OCI-LY3 (cell line): ENCODE data around the gene FAM89B.

ENCODE experiments used
- EZH2phosphoT487 ChIP-seq: fragments of 200-600 bp; shearing (Covaris generic); IDR thresholded peaks from 2 replicates; pipeline ENCODE4 v1.6.1; 2018; ENCODE audit warnings: antibody characterized with exemption, mixed run types, low read depth
- TF ChIP-seq, protein P1 (sequence below): fragments of 200-600, 300-600 bp; sonication (generic); IDR thresholded peaks from 2 replicates; pipeline ENCODE4 v1.5.1; 2014; ENCODE audit warnings: antibody characterized with exemption, low read length, low read depth

DNA sequence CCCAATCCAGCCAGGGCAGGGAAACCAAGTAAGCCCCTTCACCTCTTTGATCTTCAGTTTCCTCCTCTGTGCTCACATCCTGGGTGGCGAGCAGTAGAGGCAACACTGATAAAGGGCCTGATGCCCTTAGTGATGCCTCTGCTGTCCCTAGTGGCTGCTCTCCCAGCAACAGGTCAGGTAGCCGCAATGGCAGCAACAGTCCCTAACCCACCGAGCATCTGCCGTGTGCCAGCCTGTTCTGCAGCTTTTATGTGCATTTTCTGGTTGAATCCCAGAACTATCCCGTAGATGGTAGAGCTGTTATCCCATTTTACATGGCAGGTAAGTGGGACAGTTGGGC, 42.2 kb upstream of the FAM89B start:
- TF ChIP-seq, protein P1, sequence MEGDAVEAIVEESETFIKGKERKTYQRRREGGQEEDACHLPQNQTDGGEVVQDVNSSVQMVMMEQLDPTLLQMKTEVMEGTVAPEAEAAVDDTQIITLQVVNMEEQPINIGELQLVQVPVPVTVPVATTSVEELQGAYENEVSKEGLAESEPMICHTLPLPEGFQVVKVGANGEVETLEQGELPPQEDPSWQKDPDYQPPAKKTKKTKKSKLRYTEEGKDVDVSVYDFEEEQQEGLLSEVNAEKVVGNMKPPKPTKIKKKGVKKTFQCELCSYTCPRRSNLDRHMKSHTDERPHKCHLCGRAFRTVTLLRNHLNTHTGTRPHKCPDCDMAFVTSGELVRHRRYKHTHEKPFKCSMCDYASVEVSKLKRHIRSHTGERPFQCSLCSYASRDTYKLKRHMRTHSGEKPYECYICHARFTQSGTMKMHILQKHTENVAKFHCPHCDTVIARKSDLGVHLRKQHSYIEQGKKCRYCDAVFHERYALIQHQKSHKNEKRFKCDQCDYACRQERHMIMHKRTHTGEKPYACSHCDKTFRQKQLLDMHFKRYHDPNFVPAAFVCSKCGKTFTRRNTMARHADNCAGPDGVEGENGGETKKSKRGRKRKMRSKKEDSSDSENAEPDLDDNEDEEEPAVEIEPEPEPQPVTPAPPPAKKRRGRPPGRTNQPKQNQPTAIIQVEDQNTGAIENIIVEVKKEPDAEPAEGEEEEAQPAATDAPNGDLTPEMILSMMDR = peak; percentile 35
- TF ChIP-seq EZH2phosphoT487 = no peak
